Measurements from ENCODE around the gene ATP6V1G1.

DNA sequence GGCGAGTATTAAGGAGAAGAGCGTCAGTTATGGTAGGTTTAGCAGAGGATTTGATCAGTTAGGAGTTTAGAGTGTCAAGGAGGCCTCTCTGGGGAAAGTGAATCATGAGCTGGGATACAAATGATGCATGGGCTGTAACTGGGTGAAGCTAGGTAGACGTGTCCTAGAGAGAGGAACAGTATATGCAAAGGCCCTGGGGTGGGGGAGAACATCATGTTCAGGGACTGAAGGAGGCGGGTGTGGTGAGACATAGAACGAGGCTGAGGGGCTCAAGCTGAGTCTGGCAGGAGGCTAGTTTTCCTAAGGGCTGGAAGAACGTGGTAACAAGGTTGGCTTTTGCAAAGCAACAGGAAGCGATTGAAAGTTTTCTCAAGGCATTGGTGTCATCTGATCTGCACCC lies 34.0 kb downstream of the ATP6V1G1 start:
- TF ChIP-seq, protein P1, sequence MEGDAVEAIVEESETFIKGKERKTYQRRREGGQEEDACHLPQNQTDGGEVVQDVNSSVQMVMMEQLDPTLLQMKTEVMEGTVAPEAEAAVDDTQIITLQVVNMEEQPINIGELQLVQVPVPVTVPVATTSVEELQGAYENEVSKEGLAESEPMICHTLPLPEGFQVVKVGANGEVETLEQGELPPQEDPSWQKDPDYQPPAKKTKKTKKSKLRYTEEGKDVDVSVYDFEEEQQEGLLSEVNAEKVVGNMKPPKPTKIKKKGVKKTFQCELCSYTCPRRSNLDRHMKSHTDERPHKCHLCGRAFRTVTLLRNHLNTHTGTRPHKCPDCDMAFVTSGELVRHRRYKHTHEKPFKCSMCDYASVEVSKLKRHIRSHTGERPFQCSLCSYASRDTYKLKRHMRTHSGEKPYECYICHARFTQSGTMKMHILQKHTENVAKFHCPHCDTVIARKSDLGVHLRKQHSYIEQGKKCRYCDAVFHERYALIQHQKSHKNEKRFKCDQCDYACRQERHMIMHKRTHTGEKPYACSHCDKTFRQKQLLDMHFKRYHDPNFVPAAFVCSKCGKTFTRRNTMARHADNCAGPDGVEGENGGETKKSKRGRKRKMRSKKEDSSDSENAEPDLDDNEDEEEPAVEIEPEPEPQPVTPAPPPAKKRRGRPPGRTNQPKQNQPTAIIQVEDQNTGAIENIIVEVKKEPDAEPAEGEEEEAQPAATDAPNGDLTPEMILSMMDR (IDR thresholded peaks at IDR 0.05 in 8 of 11, conservative IDR thresholded peaks at IDR 0.05 in 3 of 11) = no peak
- TF ChIP-seq POLR2AphosphoS5 (IDR thresholded peaks at IDR 0.05) = no peak
